Endothelial cell of umbilical vein (primary cell): ENCODE data around the gene RPL13.

Source experiments
- CTCF ChIP-seq, 2 donors: IDR thresholded peaks; 1 replicate in 1 of 2; 2 replicates in 1 of 2; pipeline ENCODE4 v1.5.1; 2011; ENCODE audit warnings: low read length in 2 of 2, mild to moderate bottlenecking in 2 of 2, moderate library complexity in 2 of 2, control low read depth in 1 of 2, inconsistent platforms in 1 of 2, low read depth in 1 of 2; ENCODE audit not compliant: insufficient read depth in 1 of 2; ENCODE audit errors: extremely low read depth in 1 of 2
- EZH2 ChIP-seq: IDR thresholded peaks from 2 replicates; pipeline ENCODE4 v1.6.1; 2012; ENCODE audit warnings: borderline replicate concordance, low read depth, mild to moderate bottlenecking, moderate library complexity, low read length, inconsistent platforms; ENCODE audit not compliant: severe bottlenecking
- FOS ChIP-seq: IDR thresholded peaks from 2 replicates; pipeline ENCODE4 v1.6.1; 2011; ENCODE audit warnings: mild to moderate bottlenecking, low read length, moderate library complexity, borderline replicate concordance; ENCODE audit not compliant: insufficient read depth
- GATA2 ChIP-seq: IDR thresholded peaks from 2 replicates; pipeline ENCODE4 v1.7.0; 2011; ENCODE audit warnings: low read depth, mild to moderate bottlenecking, moderate library complexity, mixed read lengths, low read length; ENCODE audit not compliant: insufficient read length, insufficient read depth
- JUN ChIP-seq: IDR thresholded peaks from 2 replicates; pipeline ENCODE4 v1.6.1; 2011; ENCODE audit warnings: borderline replicate concordance, low read depth; ENCODE audit not compliant: insufficient read length, insufficient read depth
- MAX ChIP-seq: IDR thresholded peaks from 2 replicates; pipeline ENCODE4 v1.6.1; 2011; ENCODE audit not compliant: insufficient read depth, insufficient read length
- MYC ChIP-seq: IDR thresholded peaks from one replicate; pipeline ENCODE4 v1.6.1; 2011; ENCODE audit warnings: mild to moderate bottlenecking, low read depth, low read length
- POLR2A ChIP-seq: IDR thresholded peaks from 2 replicates; pipeline ENCODE4 v1.6.1; 2012; ENCODE audit warnings: low read depth, mild to moderate bottlenecking, control low read depth, low read length
- POLR2AphosphoS5 ChIP-seq: IDR thresholded peaks from 2 replicates; pipeline ENCODE4 v1.6.1; 2012; ENCODE audit warnings: low read depth, mild to moderate bottlenecking, control low read depth, low read length, moderate library complexity; ENCODE audit not compliant: insufficient read depth

GRCh38 chr16:89582614-89583196 is 22.2 kb downstream of the RPL13 start:
- TF ChIP-seq POLR2AphosphoS5 (no peak), POLR2A (no peak), GATA2 (no peak), EZH2 (no peak), MAX (no peak), CTCF (IDR thresholded peaks at IDR 0.05; ENCODE audit: extremely low read depth in 1 of 2, insufficient read depth in 1 of 2, low read depth in 1 of 2, low read length in 2 of 2) (no peak), FOS (no peak), MYC (no peak), JUN (no peak)
